IPS DF 6.9 (cell line): ENCODE measurements around the gene CTDSPL.
"Not testable (repeated sequence)": the region's sequence is repeated elsewhere in the genome, so short reads cannot be mapped to it uniquely, and the experiment has no call there.

Source experiments
- DNase-seq: peaks from one replicate; pipeline ENCODE4 v3.0.0-alpha.2; 2013; ENCODE audit warnings: low read depth, low spot score
- H3K27ac ChIP-seq: one replicate; pipeline ENCODE4 v1.5.1; 2013; ENCODE audit warnings: low read length, control low read depth
- H3K27me3 ChIP-seq: 2 replicates; pipeline ENCODE4 v1.6.1; 2013; ENCODE audit warnings: mild to moderate bottlenecking, low read length; ENCODE audit not compliant: control insufficient read depth, insufficient read depth
- H3K36me3 ChIP-seq: 2 replicates; pipeline ENCODE4 v1.6.1; 2013; ENCODE audit warnings: low read length; ENCODE audit not compliant: control insufficient read depth, insufficient read depth
- H3K4me1 ChIP-seq: 2 replicates; pipeline ENCODE4 v1.6.1; 2013; ENCODE audit warnings: low read length; ENCODE audit not compliant: control insufficient read depth, insufficient read depth
- H3K4me3 ChIP-seq: 2 replicates; pipeline ENCODE4 v1.5.1; 2013; ENCODE audit warnings: mild to moderate bottlenecking, low read length
- H3K9me3 ChIP-seq: 2 replicates; pipeline ENCODE4 v1.6.1; 2013; ENCODE audit warnings: low read length, inconsistent platforms; ENCODE audit not compliant: control insufficient read depth, insufficient read depth
- WGBS: extraction: QIAGEN DNeasy Blood & Tissue Kit; methylation state at CpG from one replicate; pipeline ENCODE4 v1.1.7; 2013; ENCODE audit warnings: mixed read lengths, missing lambda C conversion rate; ENCODE audit not compliant: insufficient read length, insufficient coverage; 5-methylcytosine and 5-hydroxymethylcytosine counted together

CTDSPL gene

GRCh38 chr3:38026856-38027255 lies 165.2 kb downstream of the CTDSPL start:
- Histone ChIP-seq H3K27me3 (peaks cover 20% of the 10 kb centered on the region; the same call in 1 of the 2 replicates), H3K9me3 (no peaks in the 10 kb centered on the region), H3K36me3 (no peaks in the 10 kb centered on the region), H3K4me1 (peaks cover 7% of the 10 kb centered on the region; the same call in 1 of the 2 replicates), H3K27ac (no peak overlapping the region), H3K4me3 (no peak overlapping the region)
- no CpG with 5 or more reads among the region's 4 CpGs for WGBS
- DNase-seq: no peak

GRCh38 chr3:38027466-38028465 lies 166.1 kb downstream of the CTDSPL start:
- no peak overlapping the region for H3K27ac ChIP-seq
- no CpG with 5 or more reads among the region's 6 CpGs for WGBS

GRCh38 chr3:38028621-38029361 lies 167.1 kb downstream of the CTDSPL start:
- peak overlapping the region; percentile 60 for H3K4me3 ChIP-seq

More at GRCh38 chr3:38027466-38028465, 166.1 kb downstream of the CTDSPL start:
- Histone ChIP-seq H3K27me3 (peaks cover 20% of the 10 kb centered on the region; the same call in 1 of the 2 replicates), H3K4me3 (no peak overlapping the region), H3K9me3 (no peaks in the 10 kb centered on the region), H3K36me3 (no peaks in the 10 kb centered on the region), H3K4me1 (peaks cover 7% of the 10 kb centered on the region; the same call in 1 of the 2 replicates)
- no peak for DNase-seq

GRCh38 chr3:38029400-38030125 lies 167.9 kb downstream of the CTDSPL start, which contains the start of gene PLCD1:
PLCD1 (minus strand) TSS chr3:38029642; CDS start chr3:38029539, 103 bp downstream.
- H3K9me3 ChIP-seq: no peaks in the 10 kb centered on the region
- H3K4me3 ChIP-seq: peak within 1 kb of the TSS; percentile 60
- DNase-seq: no peak
- WGBS: no CpG with 5 or more reads among the region's 75 CpGs
- no peaks in the 10 kb centered on the region for H3K36me3 ChIP-seq
- no peak within 1 kb of the TSS for H3K27ac ChIP-seq
- peaks cover 5% of the 10 kb centered on the region; the same call in 1 of the 2 replicates for H3K4me1 ChIP-seq
- H3K27me3 ChIP-seq: peaks cover 20% of the 10 kb centered on the region; the same call in 1 of the 2 replicates

More at GRCh38 chr3:38028621-38029361, 167.1 kb downstream of the CTDSPL start:
- H3K27me3 ChIP-seq: peaks cover 20% of the 10 kb centered on the region; the same call in 1 of the 2 replicates
- H3K36me3 ChIP-seq: no peaks in the 10 kb centered on the region
- H3K4me1 ChIP-seq: peaks cover 5% of the 10 kb centered on the region; the same call in 1 of the 2 replicates
- no peak overlapping the region for H3K27ac ChIP-seq
- no peaks in the 10 kb centered on the region for H3K9me3 ChIP-seq
- WGBS: no CpG with 5 or more reads among the region's 45 CpGs
- DNase-seq: no peak

- Histone ChIP-seq H3K27me3 (peaks cover 20% of the 10 kb centered on the region; the same call in 1 of the 2 replicates), H3K9me3 (no peaks in the 10 kb centered on the region), H3K4me3 (peak overlapping the region; percentile 60; the same call in 1 of the 2 replicates), H3K4me1 (peaks cover 5% of the 10 kb centered on the region; the same call in 1 of the 2 replicates), H3K36me3 (no peaks in the 10 kb centered on the region), H3K27ac (no peak overlapping the region)
- no CpG with 5 or more reads among the region's 8 CpGs for WGBS
- no peak for DNase-seq
These were observed 168.7 kb downstream of the CTDSPL start for GRCh38 chr3:38030126-38031021.

- Histone ChIP-seq H3K36me3 (no peaks in the 10 kb centered on the region), H3K27me3 (peaks cover 20% of the 10 kb centered on the region; the same call in 1 of the 2 replicates), H3K27ac (no peak overlapping the region), H3K4me1 (peaks cover 5% of the 10 kb centered on the region; the same call in 1 of the 2 replicates), H3K4me3 (no peak overlapping the region), H3K9me3 (no peaks in the 10 kb centered on the region)
- no CpG with 5 or more reads among the region's 9 CpGs for WGBS
- no peak for DNase-seq
These were observed 169.6 kb downstream of the CTDSPL start for GRCh38 chr3:38031022-38031994.

GRCh38 chr3:38032328-38032865 lies 170.7 kb downstream of the CTDSPL start:
- no CpG with 5 or more reads among the region's 1 CpG for WGBS
- Histone ChIP-seq H3K27me3 (peaks cover 20% of the 10 kb centered on the region; the same call in 1 of the 2 replicates), H3K36me3 (no peaks in the 10 kb centered on the region), H3K27ac (no peak overlapping the region), H3K4me1 (peaks cover 9% of the 10 kb centered on the region), H3K9me3 (no peaks in the 10 kb centered on the region), H3K4me3 (no peak overlapping the region)
- DNase-seq: no peak

- H3K4me1 ChIP-seq, H3K4me3 ChIP-seq, H3K27ac ChIP-seq, H3K9me3 ChIP-seq, DNase-seq, H3K36me3 ChIP-seq: not testable (repeated sequence)
- no CpG with 5 or more reads among the region's 7 CpGs for WGBS
- H3K27me3 ChIP-seq: peaks cover 10% of the 10 kb centered on the region; the same call in 1 of the 2 replicates
These were observed 171.9 kb downstream of the CTDSPL start for GRCh38 chr3:38033586-38033985.
